GM21717 (cell line): ENCODE results near the gene OR6K3.
"Not testable (repeated sequence)": the region's sequence is repeated elsewhere in the genome, so short reads cannot be mapped to it uniquely, and the experiment has no call there.

Source experiments
- ATAC-seq: cut with Tn5 transposase; IDR thresholded peaks from one replicate; pipeline ENCODE4 v1.9.1; 2021; ENCODE audit warnings: mild to moderate bottlenecking, moderate library complexity; ENCODE audit not compliant: unreplicated experiment

The OR6K3 gene

GRCh38 chr1:158720620-158721019, at the start of gene OR6K3:
TSS of gene OR6K3 (minus strand) at chr1:158720720. CDS start at chr1:158718115, 2,605 bp downstream.
- no peak for ATAC-seq

DNA sequence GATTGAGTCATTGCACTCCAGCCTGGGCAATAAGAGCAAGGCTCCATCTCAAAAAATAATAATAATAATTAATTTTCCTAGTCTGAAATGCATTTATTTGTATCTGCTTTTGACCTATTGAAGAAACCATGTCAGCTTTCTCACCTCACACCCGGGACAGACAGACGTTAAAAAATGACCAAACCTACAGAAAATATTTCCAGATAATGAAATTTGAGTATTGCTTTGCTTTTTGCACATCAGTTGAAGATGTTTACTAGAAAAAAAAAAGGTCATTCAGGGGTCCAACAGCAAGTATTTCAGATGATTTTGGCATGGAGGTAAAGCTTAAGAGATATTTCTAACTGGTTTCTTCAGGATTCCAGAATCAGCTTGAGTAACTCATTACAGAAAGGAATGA, 33.9 kb upstream of the OR6K3 start, which contains the start of gene OR6K6:
TSS of gene OR6K6 (plus strand) at position 301 of the 400 bp plus-strand sequence. CDS start 168 bp downstream, outside the sequence.
- ATAC-seq: no peak

DNA sequence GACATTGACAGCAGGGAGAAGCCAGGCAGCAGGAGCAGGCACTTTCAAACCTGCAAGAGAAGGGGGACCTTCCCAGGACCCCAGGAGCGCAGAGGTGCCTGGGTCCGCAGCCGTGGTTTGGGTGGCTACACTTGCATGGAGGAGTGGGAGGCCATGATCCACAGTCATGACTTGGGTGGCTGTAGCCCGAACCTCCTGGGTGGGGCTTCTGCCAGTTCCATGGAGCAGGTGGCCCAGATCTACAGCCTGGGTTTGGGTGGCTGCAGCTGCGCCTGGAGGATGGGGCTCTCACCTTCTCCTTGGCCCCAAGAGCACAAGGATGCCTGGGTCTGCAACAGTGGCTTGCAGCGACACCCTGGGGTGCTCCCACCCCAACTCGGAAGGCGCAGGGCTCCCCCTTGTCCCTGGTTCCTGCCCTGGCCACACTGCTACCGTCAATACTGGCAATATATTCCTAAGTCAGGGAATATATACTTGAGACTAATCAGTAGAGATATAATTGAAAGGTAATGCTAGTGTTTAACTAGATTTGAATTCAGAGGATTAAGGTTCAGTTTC, 31.7 kb upstream of the OR6K3 start:
- no peak for ATAC-seq

- ATAC-seq: no peak
These were observed 15.3 kb upstream of the OR6K3 start for GRCh38 chr1:158735848-158736247.

GRCh38 chr1:158732524-158732923, 12.0 kb upstream of the OR6K3 start:
- no peak for ATAC-seq

DNA sequence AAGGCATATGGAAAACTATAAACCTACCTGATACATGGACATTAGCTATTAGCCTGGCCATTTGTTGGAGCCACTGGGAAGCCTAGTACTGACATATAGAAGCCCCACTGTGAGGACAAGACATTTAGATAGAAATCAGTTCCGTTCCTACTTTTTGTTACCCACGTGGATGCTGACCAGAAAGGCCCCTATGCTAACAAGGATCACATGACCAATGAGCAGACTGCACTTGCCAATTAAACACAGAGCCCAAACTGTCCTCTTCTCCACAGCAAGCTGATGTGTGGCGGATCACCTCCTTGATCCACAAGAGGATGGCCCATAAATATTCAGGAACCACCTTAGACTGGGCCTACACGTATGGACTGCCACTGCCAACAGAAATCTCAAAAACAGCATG, 11.2 kb upstream of the OR6K3 start:
- ATAC-seq: no peak

- no peak for ATAC-seq
These were observed 9.9 kb upstream of the OR6K3 start for GRCh38 chr1:158730453-158730852.

DNA sequence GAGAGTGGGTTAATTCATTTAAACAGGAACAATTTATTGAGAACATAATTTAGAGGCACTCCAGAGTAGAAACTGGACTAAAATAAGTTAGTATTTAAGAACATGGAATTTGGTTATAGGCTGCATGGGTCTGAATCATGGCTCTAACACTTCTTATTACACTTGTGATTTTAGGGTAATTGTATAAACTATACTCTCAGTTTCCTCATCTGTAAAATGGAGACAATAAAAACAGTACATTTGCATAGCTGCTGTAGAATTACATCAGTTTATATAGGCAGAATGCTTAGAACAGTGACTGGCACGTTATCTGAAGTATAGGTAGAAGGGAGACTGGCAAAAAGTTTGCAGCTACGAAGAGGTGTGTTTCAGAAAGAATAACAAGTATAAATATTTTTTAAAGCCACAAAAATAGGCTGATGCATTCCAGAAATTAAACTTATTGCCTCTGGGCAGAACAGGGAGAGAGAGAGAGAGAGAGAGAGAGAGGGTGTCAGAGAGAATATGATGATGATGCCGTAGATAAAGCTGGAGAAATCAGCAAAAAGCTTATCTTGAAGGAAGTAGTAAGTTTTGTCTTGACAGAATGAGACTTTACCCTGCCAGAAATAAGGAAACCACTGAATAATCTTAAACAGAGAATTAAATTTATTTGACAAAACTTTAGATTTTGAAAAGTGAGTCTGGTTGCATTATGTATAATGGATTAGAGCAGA, 8.1 kb upstream of the OR6K3 start:
- no peak for ATAC-seq

DNA sequence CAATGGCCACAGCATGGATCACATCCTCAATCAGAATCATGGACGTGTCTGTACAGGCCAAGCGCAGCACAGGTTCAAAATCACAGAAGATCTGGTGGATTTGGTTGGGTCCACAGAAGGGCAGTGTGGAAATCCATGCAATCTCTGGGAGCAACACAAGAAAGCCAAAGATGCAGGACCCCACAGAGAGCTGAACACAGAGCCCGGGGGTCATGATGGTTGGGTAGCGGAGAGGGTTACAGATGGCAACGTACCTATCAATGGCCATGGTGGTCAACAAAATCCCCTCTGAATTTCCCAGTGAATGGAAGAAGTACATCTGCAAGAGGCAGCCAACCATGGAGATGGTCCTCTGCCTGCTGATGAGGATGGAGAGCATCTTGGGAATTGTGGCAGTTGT, 3.9 kb upstream of the OR6K3 start:
- no peak for ATAC-seq

DNA sequence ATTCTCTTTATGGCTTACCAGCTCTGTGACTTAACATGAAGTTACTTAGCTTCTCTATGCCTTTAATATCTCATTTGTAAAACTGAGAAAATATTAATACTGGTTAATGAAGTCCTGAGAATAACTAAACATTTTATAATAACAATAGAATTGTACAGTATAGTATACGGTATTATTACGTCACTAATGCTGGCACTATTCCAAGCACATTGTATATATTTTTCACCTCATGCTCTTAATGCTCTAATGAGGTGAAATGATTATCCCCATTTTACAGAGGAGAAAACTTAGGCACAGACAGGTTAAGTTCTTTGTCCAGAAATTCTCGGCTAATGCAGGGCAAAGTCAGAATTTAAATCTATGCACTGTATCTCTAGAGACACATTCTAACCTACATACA, 856 bp downstream of the OR6K3 start:
- no peak for ATAC-seq

- ATAC-seq: no peak
These were observed 3.2 kb downstream of the OR6K3 start for GRCh38 chr1:158717344-158717743.

- ATAC-seq: no peak
These were observed 4.2 kb downstream of the OR6K3 start for GRCh38 chr1:158716335-158716734.

- ATAC-seq: no peak
These were observed 5.8 kb downstream of the OR6K3 start for GRCh38 chr1:158714754-158715153.

- no peak for ATAC-seq
These were observed 9.4 kb downstream of the OR6K3 start for GRCh38 chr1:158711098-158711497.

DNA sequence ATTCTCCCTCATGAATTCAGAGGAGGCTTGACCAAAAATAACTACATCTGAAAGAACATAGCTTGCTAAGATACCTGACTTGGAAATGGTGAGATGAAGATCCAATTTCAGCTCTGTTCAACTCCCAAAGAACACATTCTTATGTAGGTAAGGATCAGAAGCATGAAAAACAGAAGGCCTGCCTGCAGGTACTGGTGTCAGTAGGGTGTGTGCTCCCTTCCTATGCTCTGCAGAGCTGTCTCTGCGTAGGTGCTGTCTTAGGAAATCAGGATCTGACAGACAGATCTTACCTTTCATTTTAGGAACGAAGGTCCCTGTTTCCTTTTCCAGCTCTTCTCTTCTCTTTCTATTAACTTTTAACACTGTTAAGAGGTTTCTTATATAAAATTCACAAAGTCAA, 14.4 kb downstream of the OR6K3 start:
- ATAC-seq: no peak

- no peak for ATAC-seq
These were observed 20.0 kb downstream of the OR6K3 start, which contains the start of gene OR6K2 for GRCh38 chr1:158700552-158700951. TSS of gene OR6K2 (minus strand) at chr1:158700652. CDS start at chr1:158700652, 0 bp downstream.

- ATAC-seq: no peak
These were observed 25.9 kb downstream of the OR6K3 start for GRCh38 chr1:158694596-158694995.

- no peak for ATAC-seq
These were observed 28.2 kb downstream of the OR6K3 start for GRCh38 chr1:158692356-158692755.

DNA sequence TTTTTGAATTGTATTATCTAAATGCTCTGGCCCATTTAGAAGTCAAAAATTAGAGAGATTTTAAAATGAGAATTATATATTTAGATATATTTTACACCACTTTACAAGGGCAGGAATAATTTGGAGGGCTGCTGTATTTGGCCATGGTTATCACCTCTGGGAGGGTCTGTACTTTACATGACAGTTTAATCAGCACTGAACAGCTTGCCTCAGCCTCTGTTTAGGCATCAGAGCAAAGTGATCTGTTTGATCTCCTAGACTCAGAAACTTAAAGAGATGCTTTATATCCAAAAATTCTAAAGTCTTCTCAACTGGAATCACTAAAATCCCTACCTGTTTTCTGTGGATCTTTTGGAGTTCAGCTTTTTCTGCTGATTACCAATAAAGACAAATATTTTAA, 28.6 kb downstream of the OR6K3 start:
- no peak for ATAC-seq

GRCh38 chr1:158691149-158691548, 29.4 kb downstream of the OR6K3 start:
- ATAC-seq: not testable (repeated sequence)

GRCh38 chr1:158689875-158690274, 30.6 kb downstream of the OR6K3 start:
- no peak for ATAC-seq

- ATAC-seq: no peak
These were observed 31.4 kb downstream of the OR6K3 start for GRCh38 chr1:158689110-158689509.

- not testable (repeated sequence) for ATAC-seq
These were observed 32.2 kb downstream of the OR6K3 start for GRCh38 chr1:158688343-158688742.
